ENCODE results near the gene PLK3. TPM values are rescaled to one million over a fixed set of nuclear protein-coding genes. Genes with fewer than 3 reads are reported as not detected.

The PLK3 gene
- total RNA-seq, 3 donors from 2014 or later (not counting 1 experiment from before 2014, with no cell fraction given), result 39.5 to 89.2 (median 78.1) TPM

GRCh38 chr1:44842862-44843655, 42.9 kb downstream of the PLK3 start, which contains the start of gene PTCH2:
Gene PTCH2, minus strand, starts transcription at chr1:44843253. Its CDS starts 321 bp downstream, at chr1:44842932.
- H3K27me3 ChIP-seq (ENCODE audit: control insufficient read depth, insufficient read depth, low read length), result peaks cover 11% of the 10 kb centered on the region
- H3K4me1 ChIP-seq (ENCODE audit: control insufficient read depth, insufficient read depth, low read length), result peaks cover 9% of the 10 kb centered on the region
- intact Hi-C loops (cut with micrococcal nuclease), result no loop called here
- no peak within 1 kb of the TSS for H3K27ac ChIP-seq (ENCODE audit: low read length)
- DNase-seq, result peak in 1 of 2 donors; percentile 47
- Mint-ChIP-seq H3K36me3 (no peaks in the 10 kb centered on the region), H3K4me1 (peaks cover 0 to 6% of the 10 kb centered on the region in 2 donors), H3K27ac (no peak within 1 kb of the TSS), H3K4me3 (peak within 1 kb of the TSS; percentile 29), H3K27me3 (ENCODE audit: low read depth in 2 of 2) (peaks cover 18 to 26% of the 10 kb centered on the region in 2 donors), H3K9me3 (no peaks in the 10 kb centered on the region)
- H3K4me3 ChIP-seq (ENCODE audit: low read length), result no peak within 1 kb of the TSS
- H3K9me3 ChIP-seq (ENCODE audit: control insufficient read depth, insufficient read depth, low read length), result no peaks in the 10 kb centered on the region
- ATAC-seq, result peak in 2 of 3 donors; percentile 62 to 74
- WGBS (ENCODE audit: insufficient coverage), result 3% methylated on average over 72 of the region's 72 CpGs
- TF ChIP-seq CTCF (IDR thresholded peaks at IDR 0.05), result no peak
- H3K36me3 ChIP-seq (ENCODE audit: control insufficient read depth, insufficient read depth, low read length), result no peaks in the 10 kb centered on the region

GRCh38 chr1:44846985-44847384, 46.8 kb downstream of the PLK3 start:
- Mint-ChIP-seq H3K4me3 (no peak overlapping the region), H3K27me3 (ENCODE audit: low read depth in 2 of 2) (peaks cover 7 to 11% of the 10 kb centered on the region in 2 donors), H3K9me3 (no peaks in the 10 kb centered on the region), H3K36me3 (no peaks in the 10 kb centered on the region), H3K27ac (no peak overlapping the region), H3K4me1 (peaks cover 0 to 6% of the 10 kb centered on the region in 2 donors)
- H3K9me3 ChIP-seq (ENCODE audit: control insufficient read depth, insufficient read depth, low read length), result no peaks in the 10 kb centered on the region
- no peak for TF ChIP-seq CTCF (IDR thresholded peaks at IDR 0.05)
- 89% methylated on average over 1 of the region's 1 CpG for WGBS (ENCODE audit: insufficient coverage)
- no peak overlapping the region for H3K4me3 ChIP-seq (ENCODE audit: low read length)
- DNase-seq (no peak), ATAC-seq (no peak)
- no peak overlapping the region for H3K27ac ChIP-seq (ENCODE audit: low read length)
- peaks cover 6% of the 10 kb centered on the region for H3K27me3 ChIP-seq (ENCODE audit: control insufficient read depth, insufficient read depth, low read length)
- intact Hi-C loops (cut with micrococcal nuclease), result no loop called here
- H3K36me3 ChIP-seq (ENCODE audit: control insufficient read depth, insufficient read depth, low read length), result peaks cover 5% of the 10 kb centered on the region
- H3K4me1 ChIP-seq (ENCODE audit: control insufficient read depth, insufficient read depth, low read length), result peaks cover 9% of the 10 kb centered on the region

- Histone ChIP-seq H3K27ac (ENCODE audit: low read length) (no peak overlapping the region), H3K9me3 (ENCODE audit: control insufficient read depth, insufficient read depth, low read length) (no peaks in the 10 kb centered on the region), H3K4me1 (ENCODE audit: control insufficient read depth, insufficient read depth, low read length) (peaks cover 4% of the 10 kb centered on the region), H3K27me3 (ENCODE audit: control insufficient read depth, insufficient read depth, low read length) (peaks cover under 1% of the 10 kb centered on the region), H3K36me3 (ENCODE audit: control insufficient read depth, insufficient read depth, low read length) (peaks cover 5% of the 10 kb centered on the region), H3K4me3 (ENCODE audit: low read length) (no peak overlapping the region)
- no peak for ATAC-seq
- no peak overlapping the region for H3K27ac Mint-ChIP-seq
- no peak for DNase-seq
- H3K4me1 Mint-ChIP-seq, result peaks cover 0 to 2% of the 10 kb centered on the region in 2 donors
- H3K36me3 Mint-ChIP-seq, result no peaks in the 10 kb centered on the region
- no peak for TF ChIP-seq CTCF (IDR thresholded peaks at IDR 0.05)
- peaks cover 0 to 4% of the 10 kb centered on the region in 2 donors for H3K27me3 Mint-ChIP-seq (ENCODE audit: low read depth in 2 of 2)
- H3K9me3 Mint-ChIP-seq, result no peaks in the 10 kb centered on the region
- intact Hi-C loops (cut with micrococcal nuclease), result no loop called here
- 100% methylated on average over 1 of the region's 1 CpG for WGBS (ENCODE audit: insufficient coverage)
- H3K4me3 Mint-ChIP-seq, result no peak overlapping the region
These were observed 47.7 kb downstream of the PLK3 start for GRCh38 chr1:44847845-44848244.

Measured in natural killer cell (primary cell).